ENCODE results near the gene XPO5.
A peak's percentile ranks its signal among the peaks of the same experiment; 100 is the strongest.

The XPO5 gene

GRCh38 chr6:43494766-43495165 is 81.1 kb downstream of the XPO5 start:
- FAIRE-seq = no peak

GRCh38 chr6:43494321-43494720 is 81.5 kb downstream of the XPO5 start:
- no peak for FAIRE-seq

- FAIRE-seq = no peak
Observed at GRCh38 chr6:43493833-43494232, 82.0 kb downstream of the XPO5 start.

GRCh38 chr6:43493230-43493629 is 82.6 kb downstream of the XPO5 start:
- no peak for FAIRE-seq

- no peak for FAIRE-seq
Observed at GRCh38 chr6:43492673-43493072, 83.2 kb downstream of the XPO5 start.

GRCh38 chr6:43491750-43492661 is 83.8 kb downstream of the XPO5 start:
- FAIRE-seq = no peak

GRCh38 chr6:43490523-43490939 is 85.3 kb downstream of the XPO5 start:
- no peak for FAIRE-seq

- FAIRE-seq = no peak
Observed at GRCh38 chr6:43489277-43490072, 86.4 kb downstream of the XPO5 start.

GRCh38 chr6:43488667-43489276 is 87.1 kb downstream of the XPO5 start:
- no peak for FAIRE-seq

- FAIRE-seq = no peak
Observed at GRCh38 chr6:43481591-43482236, 94.1 kb downstream of the XPO5 start.

GRCh38 chr6:43481075-43481474 is 94.8 kb downstream of the XPO5 start:
- no peak for FAIRE-seq

GRCh38 chr6:43478008-43478372 is 97.8 kb downstream of the XPO5 start:
- FAIRE-seq = no peak

GRCh38 chr6:43477235-43478007 is 98.4 kb downstream of the XPO5 start, which contains the start of gene TJAP1:
TSS of gene TJAP1 (plus strand) at chr6:43477570. CDS start at chr6:43499002, 21,432 bp downstream.
- peak; percentile 17 for FAIRE-seq

- FAIRE-seq = no peak
Observed at GRCh38 chr6:43476746-43477145, 99.1 kb downstream of the XPO5 start.

GRCh38 chr6:43475516-43475915 is 100.3 kb downstream of the XPO5 start:
- no peak for FAIRE-seq

- FAIRE-seq = no peak
Observed at GRCh38 chr6:43472515-43472914, 103.3 kb downstream of the XPO5 start.
